ENCODE results near the gene FBXL5. TPM values are rescaled to one million over a fixed set of nuclear protein-coding genes. Genes with fewer than 3 reads are reported as not detected.

The FBXL5 gene
- total and polyA plus RNA-seq, 9 of the 15 experiments (the other 6 are each of a cell fraction or from before 2014, with no cell fraction given): 6.0 to 35.2 (median 22.1) TPM

GRCh38 chr4:15681372-15682241 is 26.4 kb upstream of the FBXL5 start, which contains the start of gene FAM200B (continued):
- TF ChIP-seq ZNF316 (IDR thresholded peaks at IDR 0.05): no peak
- TF ChIP-seq ESRRA (IDR thresholded peaks at IDR 0.05; ENCODE audit: borderline replicate concordance, low read depth): peak; percentile 35; the same call in 1 of the 2 replicates
- no peak; the same call in 1 of the 2 replicates for TF ChIP-seq ZNF511 (CRISPR knock-in tag; IDR thresholded peaks at IDR 0.05)
- TF ChIP-seq PHF20 (IDR thresholded peaks at IDR 0.05; ENCODE audit: partially characterized antibody): peak; percentile 79
- no peak for TF ChIP-seq ELF4 (CRISPR knock-in tag; IDR thresholded peaks at IDR 0.05)
- no peak for TF ChIP-seq MEF2D (tag; conservative IDR thresholded peaks at IDR 0.05; ENCODE audit: low read depth)
- TF ChIP-seq FOXA1 (IDR thresholded peaks at IDR 0.05; ENCODE audit: borderline replicate concordance): no peak
- TF ChIP-seq PML (IDR thresholded peaks at IDR 0.05; ENCODE audit: low read length): peak; percentile 85
- TF ChIP-seq ZNF551 (CRISPR knock-in tag; IDR thresholded peaks at IDR 0.05): no peak
- TF ChIP-seq HMG20A (CRISPR knock-in tag; conservative IDR thresholded peaks at IDR 0.05): no peak
- no peak for TF ChIP-seq ZNF561 (CRISPR knock-in tag; conservative IDR thresholded peaks at IDR 0.05)
- TF ChIP-seq ZNF277 (CRISPR knock-in tag; IDR thresholded peaks at IDR 0.05; ENCODE audit: borderline replicate concordance): no peak
- TF ChIP-seq PRMT5 (CRISPR knock-in tag; IDR thresholded peaks at IDR 0.05): no peak
- TF ChIP-seq ZEB2 (IDR thresholded peaks at IDR 0.05): 0 out of 2 replicates have a peak, but pooled peaks have one; percentile 24
- no peak for TF ChIP-seq TRIM25 (IDR thresholded peaks at IDR 0.05; ENCODE audit: borderline replicate concordance)
- TF ChIP-seq ELK3 (CRISPR knock-in tag; IDR thresholded peaks at IDR 0.05): no peak
- TF ChIP-seq RUNX1 (IDR thresholded peaks at IDR 0.05; ENCODE audit: low read depth): no peak
- TF ChIP-seq E2F1 (CRISPR knock-in tag; IDR thresholded peaks at IDR 0.05): peak; percentile 75
- TF ChIP-seq XRCC3 (IDR thresholded peaks at IDR 0.05): no peak
- no peak for TF ChIP-seq CGGBP1 (CRISPR knock-in tag; IDR thresholded peaks at IDR 0.05)
